GM10266 (cell line): ENCODE results near the gene FRMD4B.

ENCODE experiments used
- DNase-seq: peaks from one replicate; pipeline ENCODE4 v3.0.0; 2012; ENCODE audit errors: extremely low spot score
- CTCF ChIP-seq: IDR thresholded peaks from 2 replicates; pipeline ENCODE4 v1.5.1; 2012; ENCODE audit warnings: mild to moderate bottlenecking, low read depth; ENCODE audit not compliant: control insufficient read depth, insufficient read depth; ENCODE audit errors: missing control alignments

FRMD4B gene

GRCh38 chr3:69389520-69390248, 3.8 kb upstream of the FRMD4B start:
- no peak for TF ChIP-seq CTCF
- DNase-seq, result no peak

- TF ChIP-seq CTCF, result no peak
- DNase-seq, result no peak
Observed at GRCh38 chr3:69388241-69388640, 2.4 kb upstream of the FRMD4B start.

- no peak for TF ChIP-seq CTCF
- DNase-seq, result no peak
Observed at GRCh38 chr3:69386556-69387385, 883 bp upstream of the FRMD4B start.

- TF ChIP-seq CTCF, result no peak
- DNase-seq, result no peak
Observed at GRCh38 chr3:69385123-69385722, 665 bp downstream of the FRMD4B start.

- DNase-seq, result no peak
- no peak for TF ChIP-seq CTCF
Observed at GRCh38 chr3:69384326-69384725, 1.6 kb downstream of the FRMD4B start.

- TF ChIP-seq CTCF, result no peak
- no peak for DNase-seq
Observed at GRCh38 chr3:69379661-69380060, 6.2 kb downstream of the FRMD4B start.
